Mammary epithelial cell (primary cell): ENCODE data around the gene FOLR2.

ENCODE experiments used
- EZH2 ChIP-seq: IDR thresholded peaks from 2 replicates; pipeline ENCODE4 v1.6.1; 2012; ENCODE audit warnings: low read length, inconsistent platforms, borderline replicate concordance
- TF ChIP-seq, protein P1 (sequence below), 2 donors: IDR thresholded peaks in 1 of 2; conservative IDR thresholded peaks in 1 of 2; 2 replicates each; pipeline ENCODE4 v1.5.1; 2011 to 2012; ENCODE audit warnings: inconsistent platforms in 2 of 2, low read length in 2 of 2, mild to moderate bottlenecking in 2 of 2, control low read depth in 1 of 2, low read depth in 1 of 2; ENCODE audit not compliant: insufficient read depth in 1 of 2; ENCODE audit errors: extremely low read depth in 1 of 2

DNA sequence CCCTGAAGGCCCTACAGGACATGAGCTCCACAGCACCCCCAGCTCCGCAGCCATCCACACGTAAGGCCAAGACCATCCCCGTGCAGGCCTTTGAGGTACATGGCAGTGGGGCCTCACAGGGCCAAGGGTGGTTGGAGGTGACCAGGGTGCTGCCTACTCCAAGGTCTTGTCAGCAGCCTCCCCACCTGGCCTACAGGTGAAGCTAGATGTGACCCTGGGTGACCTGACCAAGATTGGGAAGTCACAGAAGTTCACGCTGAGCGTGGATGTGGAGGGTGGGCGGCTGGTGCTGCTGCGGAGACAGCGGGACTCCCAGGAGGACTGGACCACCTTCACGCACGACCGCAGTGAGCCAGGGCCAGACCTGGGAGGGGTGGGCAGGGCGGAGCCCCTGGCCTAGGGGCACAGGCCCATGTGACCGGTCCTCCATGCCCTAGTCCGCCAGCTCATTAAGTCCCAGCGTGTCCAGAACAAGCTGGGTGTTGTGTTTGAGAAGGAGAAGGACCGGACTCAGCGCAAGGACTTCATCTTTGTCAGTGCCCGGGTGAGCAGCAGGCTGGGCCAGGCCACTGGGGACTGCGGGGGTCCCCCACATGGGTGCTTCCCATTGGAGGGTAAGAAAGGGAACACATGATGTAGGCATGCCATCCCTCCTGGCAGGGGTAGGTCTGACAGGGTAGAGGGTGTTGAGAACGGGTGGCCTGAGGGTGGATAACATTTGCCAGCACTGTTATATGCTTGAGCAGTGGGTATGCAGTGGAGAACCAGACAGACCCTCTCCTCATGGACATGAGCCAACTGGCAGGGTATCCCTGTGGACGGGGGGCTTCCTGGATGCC is 13.6 kb downstream of the FOLR2 start:
- TF ChIP-seq, protein P1, sequence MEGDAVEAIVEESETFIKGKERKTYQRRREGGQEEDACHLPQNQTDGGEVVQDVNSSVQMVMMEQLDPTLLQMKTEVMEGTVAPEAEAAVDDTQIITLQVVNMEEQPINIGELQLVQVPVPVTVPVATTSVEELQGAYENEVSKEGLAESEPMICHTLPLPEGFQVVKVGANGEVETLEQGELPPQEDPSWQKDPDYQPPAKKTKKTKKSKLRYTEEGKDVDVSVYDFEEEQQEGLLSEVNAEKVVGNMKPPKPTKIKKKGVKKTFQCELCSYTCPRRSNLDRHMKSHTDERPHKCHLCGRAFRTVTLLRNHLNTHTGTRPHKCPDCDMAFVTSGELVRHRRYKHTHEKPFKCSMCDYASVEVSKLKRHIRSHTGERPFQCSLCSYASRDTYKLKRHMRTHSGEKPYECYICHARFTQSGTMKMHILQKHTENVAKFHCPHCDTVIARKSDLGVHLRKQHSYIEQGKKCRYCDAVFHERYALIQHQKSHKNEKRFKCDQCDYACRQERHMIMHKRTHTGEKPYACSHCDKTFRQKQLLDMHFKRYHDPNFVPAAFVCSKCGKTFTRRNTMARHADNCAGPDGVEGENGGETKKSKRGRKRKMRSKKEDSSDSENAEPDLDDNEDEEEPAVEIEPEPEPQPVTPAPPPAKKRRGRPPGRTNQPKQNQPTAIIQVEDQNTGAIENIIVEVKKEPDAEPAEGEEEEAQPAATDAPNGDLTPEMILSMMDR (conservative IDR thresholded peaks at IDR 0.05 in 1 of 2, IDR thresholded peaks at IDR 0.05 in 1 of 2; ENCODE audit: extremely low read depth in 1 of 2, insufficient read depth in 1 of 2, low read depth in 1 of 2, low read length in 2 of 2), result no peak
- no peak for TF ChIP-seq EZH2
